ENCODE data around the gene ANKS1B. TPM values are rescaled to one million over a fixed set of nuclear protein-coding genes. Genes with fewer than 3 reads are reported as not detected.
"Not testable (repeated sequence)": the region's sequence is repeated elsewhere in the genome, so short reads cannot be mapped to it uniquely, and the experiment has no call there.

The ANKS1B gene
- polyA plus RNA-seq, 5 donors = 9.3 to 23.7 (median 13.6) TPM

GRCh38 chr12:99759444-99759843, 225.3 kb downstream of the ANKS1B start:
- no peak for DNase-seq

- DNase-seq = no peak
Observed at GRCh38 chr12:99758997-99759396, 225.7 kb downstream of the ANKS1B start.

GRCh38 chr12:99752740-99753139, 232.0 kb downstream of the ANKS1B start:
- DNase-seq = no peak

GRCh38 chr12:99746538-99746937, 238.2 kb downstream of the ANKS1B start:
- no peak for DNase-seq

GRCh38 chr12:99745895-99746294, 238.8 kb downstream of the ANKS1B start:
- no peak for DNase-seq

GRCh38 chr12:99745121-99745520, 239.6 kb downstream of the ANKS1B start:
- DNase-seq = peak in 1 of 2 donors; percentile 31

GRCh38 chr12:99736760-99737269, 247.9 kb downstream of the ANKS1B start:
- DNase-seq = no peak

- no peak for DNase-seq
Observed at GRCh38 chr12:99732131-99732530, 252.6 kb downstream of the ANKS1B start.

- no peak for DNase-seq
Observed at GRCh38 chr12:99722690-99723486, 261.8 kb downstream of the ANKS1B start.

GRCh38 chr12:99721715-99722275, 262.9 kb downstream of the ANKS1B start:
- no peak for DNase-seq

- DNase-seq = not testable (repeated sequence)
Observed at GRCh38 chr12:99720083-99720465, 264.7 kb downstream of the ANKS1B start.

GRCh38 chr12:99719411-99720082, 265.2 kb downstream of the ANKS1B start:
- DNase-seq = not testable (repeated sequence)

GRCh38 chr12:99715841-99716510, 268.8 kb downstream of the ANKS1B start:
- DNase-seq = not testable (repeated sequence)

GRCh38 chr12:99714921-99715320, 269.8 kb downstream of the ANKS1B start:
- DNase-seq = not testable (repeated sequence)

GRCh38 chr12:99713946-99714520, 270.7 kb downstream of the ANKS1B start:
- DNase-seq = no peak

- DNase-seq = no peak
Observed at GRCh38 chr12:99712281-99712680, 272.5 kb downstream of the ANKS1B start.

GRCh38 chr12:99711246-99711645, 273.5 kb downstream of the ANKS1B start:
- no peak for DNase-seq

- DNase-seq = no peak
Observed at GRCh38 chr12:99709619-99710018, 275.1 kb downstream of the ANKS1B start.

GRCh38 chr12:99709116-99709515, 275.6 kb downstream of the ANKS1B start:
- DNase-seq = no peak

GRCh38 chr12:99707883-99708282, 276.9 kb downstream of the ANKS1B start:
- no peak for DNase-seq

GRCh38 chr12:99706736-99707473, 277.8 kb downstream of the ANKS1B start:
- DNase-seq = no peak
